ENCODE results near the gene ARHGAP26. TPM values are rescaled to one million over a fixed set of nuclear protein-coding genes. Genes with fewer than 3 reads are reported as not detected.
"Not testable (repeated sequence)": the region's sequence is repeated elsewhere in the genome, so short reads cannot be mapped to it uniquely, and the experiment has no call there.

The ARHGAP26 gene
- total RNA-seq, 6 experiments from 2014 or later = 6.7 to 14.5 (median 8.3) TPM

DNA sequence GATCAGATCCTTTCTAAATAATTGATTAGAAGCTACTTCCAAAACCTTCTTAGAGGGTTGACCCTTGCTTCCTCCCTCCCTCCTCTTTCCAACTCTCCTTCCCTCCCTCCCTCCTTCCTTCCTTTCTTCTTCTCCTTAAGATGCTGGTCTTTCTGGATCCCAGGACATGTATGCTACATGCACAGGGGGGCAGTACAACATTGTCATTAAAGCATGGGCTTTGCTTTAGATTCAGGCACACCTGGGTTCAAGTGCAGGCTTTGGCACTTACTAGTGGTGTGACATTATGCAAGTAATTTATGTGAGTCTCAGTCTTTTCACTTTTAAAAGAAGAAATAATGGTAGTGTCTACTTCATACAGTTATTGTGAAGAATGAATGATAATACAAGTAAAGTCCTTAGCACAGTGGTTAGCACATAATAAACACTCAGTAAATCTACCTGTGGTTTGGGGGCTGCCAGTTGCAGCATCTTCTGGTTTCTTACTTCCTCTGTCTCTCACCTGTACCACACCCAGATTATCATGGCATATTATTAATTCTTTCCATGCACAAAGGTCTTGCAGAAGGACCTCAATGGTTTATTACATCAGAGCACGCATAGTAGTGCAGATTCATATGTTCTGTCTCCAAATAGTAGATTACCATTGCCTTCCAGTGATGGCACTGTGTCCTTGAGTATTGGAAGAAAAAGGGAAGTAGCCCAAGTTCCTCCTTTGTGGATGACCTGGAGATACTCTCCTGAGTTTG lies 154.1 kb downstream of the ARHGAP26 start:
- Histone ChIP-seq H3K36me3 (no peaks in the 10 kb centered on the region), H3K9me3 (no peaks in the 10 kb centered on the region), H3K4me3 (no peak overlapping the region), H3K4me1 (peaks cover 0 to 33% (median 16%) of the 10 kb centered on the region in 4 donors), H3K27ac (no peak overlapping the region), H3K27me3 (no peaks in the 10 kb centered on the region)
- TF ChIP-seq POLR2A (IDR thresholded peaks at IDR 0.05) = no peak
- TF ChIP-seq CTCF (IDR thresholded peaks at IDR 0.05) = peak in 1 of 4 donors; percentile 16
- intact Hi-C loops (cut with DNase I) = no loop called here
- WGBS (ENCODE audit: insufficient coverage, low coverage, low lambda C conversion rate, missing lambda C conversion rate) = 90% methylated on average over 1 of the region's 1 CpG
- ATAC-seq (no peak), DNase-seq (no peak)

DNA sequence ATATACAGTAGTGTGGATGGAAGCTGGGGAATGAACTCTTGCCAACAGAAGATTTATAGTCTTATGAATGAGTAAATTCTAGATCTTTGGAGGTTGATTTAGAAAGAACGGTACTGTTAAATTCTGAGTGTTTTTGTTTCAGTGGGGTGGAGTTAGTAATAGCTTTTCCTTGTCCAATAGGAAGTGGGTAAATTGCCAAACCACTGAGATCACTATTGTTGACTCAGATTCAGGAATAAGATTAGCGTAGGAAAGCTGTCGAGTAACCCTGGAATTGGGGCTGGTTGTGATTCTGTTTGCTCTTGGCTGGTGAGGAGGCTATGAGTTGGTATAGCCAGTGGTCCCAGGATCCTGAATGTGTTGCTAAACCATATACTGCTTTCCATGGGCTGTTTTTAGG lies 155.6 kb downstream of the ARHGAP26 start:
- WGBS (ENCODE audit: insufficient coverage, low coverage, low lambda C conversion rate, missing lambda C conversion rate) = 26% methylated on average over 3 of the region's 3 CpGs
- peak in 2 of 4 donors; percentile 5 to 29 for ATAC-seq
- TF ChIP-seq POLR2A (IDR thresholded peaks at IDR 0.05) (no peak), CTCF (IDR thresholded peaks at IDR 0.05) (no peak)
- Histone ChIP-seq H3K4me1 (peaks cover 0 to 27% (median 12%) of the 10 kb centered on the region in 4 donors), H3K27ac (peak overlapping the region in 1 of 3 donors; percentile 20), H3K36me3 (no peaks in the 10 kb centered on the region), H3K27me3 (no peaks in the 10 kb centered on the region), H3K4me3 (no peak overlapping the region), H3K9me3 (no peaks in the 10 kb centered on the region)
- no peak for DNase-seq
- intact Hi-C loops (cut with DNase I) = no loop called here

DNA sequence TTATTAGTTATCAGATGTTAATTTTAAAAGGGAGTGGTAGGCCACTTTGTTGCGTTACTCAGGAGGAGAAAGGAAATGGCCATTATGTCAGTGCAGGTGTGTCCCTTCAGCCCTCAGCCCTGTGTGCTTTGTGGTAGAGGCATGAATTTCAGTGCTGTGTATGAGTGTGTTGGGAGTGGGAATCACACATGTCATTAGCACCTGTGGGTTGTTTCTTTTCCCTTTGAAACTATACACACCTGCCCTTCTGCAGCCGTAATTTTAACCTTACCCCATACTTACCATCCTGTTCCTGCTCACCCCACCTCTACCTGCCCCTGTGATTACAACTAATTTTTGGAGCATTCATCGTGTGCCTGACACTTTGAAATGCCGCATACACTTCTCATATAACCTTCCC lies 156.4 kb downstream of the ARHGAP26 start:
- Histone ChIP-seq H3K4me1 (peaks cover 0 to 19% (median 9%) of the 10 kb centered on the region in 4 donors), H3K36me3 (no peaks in the 10 kb centered on the region), H3K27me3 (no peaks in the 10 kb centered on the region), H3K27ac (no peak overlapping the region), H3K9me3 (no peaks in the 10 kb centered on the region), H3K4me3 (no peak overlapping the region)
- 91% methylated on average over 4 of the region's 4 CpGs for WGBS (ENCODE audit: insufficient coverage, low coverage, low lambda C conversion rate, missing lambda C conversion rate)
- intact Hi-C loops (cut with DNase I) = no loop called here
- ATAC-seq (no peak), DNase-seq (no peak)
- TF ChIP-seq CTCF (IDR thresholded peaks at IDR 0.05) = no peak
- TF ChIP-seq POLR2A (IDR thresholded peaks at IDR 0.05) = no peak

DNA sequence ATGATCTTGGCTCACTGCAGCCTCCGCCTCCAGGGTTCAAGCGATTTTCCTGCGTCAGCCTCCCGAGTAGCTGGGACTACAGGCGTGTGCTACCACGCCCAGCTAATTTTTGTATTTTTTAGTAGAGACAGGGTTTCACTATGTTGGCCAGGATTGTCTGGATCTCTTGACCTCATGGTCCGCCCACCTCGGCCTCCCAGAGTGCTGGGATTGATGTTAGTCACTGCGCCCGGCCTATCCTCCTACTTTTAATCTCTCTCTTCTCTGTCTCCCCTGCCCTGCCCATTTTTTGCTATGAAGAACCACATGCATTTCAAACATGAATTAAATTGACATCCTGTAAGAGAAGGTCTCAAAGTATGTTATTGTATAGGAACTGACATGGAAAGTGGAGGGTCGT lies 158.8 kb downstream of the ARHGAP26 start:
- intact Hi-C loops (cut with DNase I); H3K27me3 ChIP-seq; H3K27ac ChIP-seq; H3K9me3 ChIP-seq; H3K4me1 ChIP-seq; DNase-seq; H3K4me3 ChIP-seq; H3K36me3 ChIP-seq; ATAC-seq: not testable (repeated sequence)
- 91% methylated on average over 11 of the region's 11 CpGs for WGBS (ENCODE audit: insufficient coverage, low coverage, low lambda C conversion rate, missing lambda C conversion rate)

DNA sequence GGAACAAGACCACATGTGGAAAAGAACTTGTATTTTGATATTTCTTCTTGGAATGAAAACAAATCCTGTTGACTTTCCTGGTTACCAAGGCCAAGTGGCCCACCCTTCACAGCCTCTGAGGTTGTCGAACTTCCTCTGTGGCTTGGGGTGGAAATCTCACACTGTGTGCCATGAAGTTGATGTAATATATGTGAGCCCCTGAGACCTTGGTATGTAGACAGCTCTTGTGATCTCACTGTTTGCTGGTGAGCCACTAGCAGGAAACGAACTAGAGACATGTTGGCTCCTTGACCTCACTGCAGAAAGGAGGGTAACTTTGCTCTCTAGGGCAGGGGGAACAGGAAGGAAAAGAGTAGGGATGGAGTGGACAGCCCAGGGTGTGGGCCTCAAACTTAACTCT lies 159.4 kb downstream of the ARHGAP26 start:
- 29% methylated on average over 2 of the region's 2 CpGs for WGBS (ENCODE audit: insufficient coverage, low coverage, low lambda C conversion rate, missing lambda C conversion rate)
- ATAC-seq (peak; percentile 61 to 70 (median 66)), DNase-seq (no peak)
- H3K9me3 ChIP-seq = no peaks in the 10 kb centered on the region
- intact Hi-C loops (cut with DNase I) = no loop called here
- H3K27ac ChIP-seq = peak overlapping the region in 1 of 3 donors; percentile 8
- no peaks in the 10 kb centered on the region for H3K36me3 ChIP-seq
- H3K4me3 ChIP-seq = no peak overlapping the region
- H3K27me3 ChIP-seq = no peaks in the 10 kb centered on the region
- H3K4me1 ChIP-seq = no peaks in the 10 kb centered on the region
- TF ChIP-seq POLR2A (IDR thresholded peaks at IDR 0.05) (no peak), CTCF (IDR thresholded peaks at IDR 0.05) (no peak)
